ENCODE measurements around the gene SNX11.

The SNX11 gene

DNA sequence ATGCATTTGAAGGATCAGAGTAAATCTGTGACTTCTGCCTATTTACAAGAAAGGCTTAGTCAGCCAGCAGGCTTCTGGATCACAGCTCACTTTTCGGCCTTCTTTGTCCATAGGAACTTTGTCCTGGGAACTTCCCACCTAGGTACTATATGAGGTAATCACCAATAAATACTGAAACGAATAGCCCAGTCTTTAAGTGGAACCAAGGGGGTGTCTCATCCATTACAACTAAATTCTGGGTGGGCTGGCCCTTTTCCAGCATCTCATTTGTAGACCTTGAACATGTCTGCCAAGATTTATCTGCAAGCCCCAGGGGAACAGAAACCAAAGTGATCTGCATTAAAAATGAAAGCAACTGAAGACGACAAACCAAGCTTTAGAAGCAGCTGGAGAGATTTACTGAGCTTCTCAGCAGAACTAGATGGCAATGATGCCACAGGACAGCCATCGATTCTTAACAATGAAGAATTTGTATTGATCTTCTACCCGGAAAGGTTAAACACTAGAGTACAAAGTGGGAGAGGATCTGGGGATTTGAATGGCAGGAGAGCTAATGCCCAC is 55.5 kb downstream of the SNX11 start:
- DNase-seq, result no peak

DNA sequence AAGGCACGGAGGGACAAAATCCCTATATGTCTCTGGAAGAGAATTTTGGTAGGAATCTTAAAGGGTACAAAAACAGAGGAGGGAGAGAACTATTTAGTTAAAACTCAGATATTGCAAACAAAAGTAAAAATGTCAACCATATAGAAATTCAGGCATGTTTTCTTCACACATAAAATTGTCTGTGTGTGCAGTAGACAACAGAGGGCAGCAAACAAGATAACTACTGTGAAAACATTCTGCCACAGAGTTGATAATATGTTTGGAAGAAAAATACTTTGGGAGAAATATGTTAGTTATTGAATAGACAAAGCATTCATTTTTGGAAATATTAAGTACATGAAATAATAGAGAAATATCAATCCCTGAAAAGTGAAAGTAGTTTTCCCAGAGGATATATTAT is 56.2 kb downstream of the SNX11 start:
- no peak for DNase-seq

- no peak for DNase-seq
Observed at GRCh38 chr17:48169926-48170325, 62.4 kb downstream of the SNX11 start.

Data from SHP77 treated with DMSO at 0.1 percent for 48 hours (cell line).